ENCODE measurements around the gene PKP4. TPM values are rescaled to one million over a fixed set of nuclear protein-coding genes. Genes with fewer than 3 reads are reported as not detected.
"Not testable (repeated sequence)": the region's sequence is repeated elsewhere in the genome, so short reads cannot be mapped to it uniquely, and the experiment has no call there.

PKP4 gene
- total and polyA plus RNA-seq, 2 donors (not counting 1 experiment from before 2014, with no cell fraction given), result 2.0 to 13.3 TPM

- peaks cover 2% of the 10 kb centered on the region for H3K9me3 Mint-ChIP-seq (ENCODE audit: insufficient read depth)
- DNase-seq (no peak), ATAC-seq (ENCODE audit: low read depth) (no peak)
- CTCF ChIA-PET, result no interaction called here
- Histone ChIP-seq H3K4me1 (ENCODE audit: control insufficient read depth in 2 of 2, insufficient read depth in 2 of 2, low read length in 2 of 2) (no peaks in the 10 kb centered on the region), H3K27ac (ENCODE audit: low read length in 2 of 2) (no peak overlapping the region), H3K9me3 (ENCODE audit: control extremely low read depth in 1 of 3, control insufficient read depth in 2 of 3, insufficient read depth in 1 of 3, low read length in 2 of 3) (peaks cover 0 to 2% (median 1%) of the 10 kb centered on the region in 3 donors), H2AFZ (ENCODE audit: insufficient read depth, low read depth, low read length, poor library complexity, severe bottlenecking) (no peak overlapping the region), H3K4me2 (replicated peaks; ENCODE audit: low read depth, low read length, poor library complexity, severe bottlenecking) (no peak overlapping the region), H3K79me2 (ENCODE audit: control insufficient read depth, insufficient read depth, low read length) (no peaks in the 10 kb centered on the region), H3K4me3 (ENCODE audit: control extremely low read depth in 1 of 5, extremely low read depth in 1 of 5, insufficient read depth in 1 of 5, low read depth in 2 of 5, low read length in 4 of 5) (no peak overlapping the region), H3K27me3 (replicated peaks in 1 of 4; ENCODE audit: control extremely low read depth in 1 of 4, control insufficient read depth in 3 of 4, insufficient read depth in 4 of 4, low read length in 3 of 4) (no peaks in the 10 kb centered on the region), H4K20me1 (ENCODE audit: control insufficient read depth, insufficient read depth, low read length, poor library complexity, severe bottlenecking) (no peaks in the 10 kb centered on the region), H3K36me3 (replicated peaks in 1 of 2; ENCODE audit: control extremely low read depth in 1 of 2, control insufficient read depth in 1 of 2, extremely low read depth in 1 of 2, insufficient read depth in 2 of 2, low read length in 1 of 2) (no peaks in the 10 kb centered on the region), H3K9ac (ENCODE audit: low read length) (no peak overlapping the region)
- no peak overlapping the region for H3K27ac Mint-ChIP-seq
- H3K4me1 Mint-ChIP-seq, result no peaks in the 10 kb centered on the region
- no peak for TF ChIP-seq EZH2 (IDR thresholded peaks at IDR 0.05; ENCODE audit: borderline replicate concordance, insufficient read depth, low read depth, low read length, poor library complexity, severe bottlenecking)
- TF ChIP-seq CTCF (IDR thresholded peaks at IDR 0.05), result no peak
- WGBS (ENCODE audit: insufficient coverage), result 92% methylated on average over 8 of the region's 9 CpGs
- H3K4me3 Mint-ChIP-seq, result no peak overlapping the region
- POLR2A ChIA-PET, result no interaction called here
- intact Hi-C loops (cut with micrococcal nuclease), result no loop called here
- H3K27me3 Mint-ChIP-seq, result no peaks in the 10 kb centered on the region
These were observed 246.0 kb downstream of the PKP4 start for GRCh38 chr2:158702740-158703139.

GRCh38 chr2:158704724-158705465 lies 248.1 kb downstream of the PKP4 start:
- CTCF ChIA-PET; intact Hi-C loops (cut with micrococcal nuclease); POLR2A ChIA-PET: not testable (repeated sequence)

More at GRCh38 chr2:158704724-158705465, 248.1 kb downstream of the PKP4 start:
- H3K4me3 Mint-ChIP-seq; H3K9me3 Mint-ChIP-seq (ENCODE audit: insufficient read depth); H3K9ac ChIP-seq (ENCODE audit: low read length); H2AFZ ChIP-seq (ENCODE audit: insufficient read depth, low read depth, low read length, poor library complexity, severe bottlenecking); H4K20me1 ChIP-seq (ENCODE audit: control insufficient read depth, insufficient read depth, low read length, poor library complexity, severe bottlenecking); ATAC-seq (ENCODE audit: low read depth); H3K27ac ChIP-seq (ENCODE audit: low read length in 2 of 2); DNase-seq; H3K4me3 ChIP-seq (ENCODE audit: control extremely low read depth in 1 of 5, extremely low read depth in 1 of 5, insufficient read depth in 1 of 5, low read depth in 2 of 5, low read length in 4 of 5); H3K27ac Mint-ChIP-seq; H3K4me2 ChIP-seq (replicated peaks; ENCODE audit: low read depth, low read length, poor library complexity, severe bottlenecking); H3K36me3 ChIP-seq (replicated peaks in 1 of 2; ENCODE audit: control extremely low read depth in 1 of 2, control insufficient read depth in 1 of 2, extremely low read depth in 1 of 2, insufficient read depth in 2 of 2, low read length in 1 of 2); H3K9me3 ChIP-seq (ENCODE audit: control extremely low read depth in 1 of 3, control insufficient read depth in 2 of 3, insufficient read depth in 1 of 3, low read length in 2 of 3); H3K4me1 Mint-ChIP-seq; H3K4me1 ChIP-seq (ENCODE audit: control insufficient read depth in 2 of 2, insufficient read depth in 2 of 2, low read length in 2 of 2); H3K79me2 ChIP-seq (ENCODE audit: control insufficient read depth, insufficient read depth, low read length); H3K27me3 ChIP-seq (replicated peaks in 1 of 4; ENCODE audit: control extremely low read depth in 1 of 4, control insufficient read depth in 3 of 4, insufficient read depth in 4 of 4, low read length in 3 of 4); H3K27me3 Mint-ChIP-seq: not testable (repeated sequence)
- 88% methylated on average over 3 of the region's 8 CpGs for WGBS (ENCODE audit: insufficient coverage)
